KBM-7 (cell line): Measurements from ENCODE around the gene MSH5.

Experiments used
- DNase-seq: peaks from one replicate; pipeline ENCODE4 v3.0.0-alpha.2; 2015
- in situ Hi-C: fragments of 300-500 bp; cut with MboI; formaldehyde crosslinking; loops from 2 replicates; pipeline ENCODE4 v1.14.3; 2020; ENCODE audit warnings: low sequenced_read_pairs, low pct_unique_long_range_greater_than_20kb, mixed read lengths

MSH5 gene

DNA sequence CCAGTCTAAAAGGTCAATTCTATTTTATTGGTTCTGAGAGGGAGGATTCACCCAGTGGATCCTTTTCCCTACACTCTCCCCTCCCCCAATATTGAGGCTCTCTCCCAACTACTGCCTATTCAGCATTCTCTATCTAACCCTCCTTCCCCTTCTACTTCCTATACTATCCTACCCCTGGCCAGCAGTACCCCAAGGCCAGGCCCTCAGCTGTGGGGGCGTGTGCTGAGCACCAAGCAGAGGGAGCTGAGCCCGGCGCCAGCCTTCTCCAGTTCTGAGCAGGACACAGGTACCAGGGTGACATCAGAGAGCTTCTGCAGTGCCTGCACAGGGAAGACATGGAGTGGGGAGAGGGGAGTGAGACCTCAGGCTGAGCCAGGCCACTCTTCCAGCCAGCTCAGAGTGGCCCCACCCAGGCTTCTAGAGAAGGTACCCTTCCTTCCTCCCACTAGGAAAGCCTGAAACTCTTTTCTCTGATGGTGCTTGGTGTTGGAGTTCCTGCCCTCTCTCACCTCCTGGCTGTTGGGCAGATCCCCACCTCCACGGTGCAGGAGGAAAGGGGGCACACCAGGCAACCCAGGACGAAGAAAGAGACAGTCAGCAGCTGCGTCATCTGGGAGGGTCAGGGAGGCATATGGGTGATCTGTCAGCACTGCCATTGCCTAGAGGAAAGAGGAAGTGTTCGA lies 12.6 kb upstream of the MSH5 start:
- in situ Hi-C loops, result no loop called here
- DNase-seq, result peak; percentile 27

- DNase-seq, result peak; percentile 91
- in situ Hi-C loops, result no loop called here
Observed at GRCh38 chr6:31727717-31728671, 11.8 kb upstream of the MSH5 start.

GRCh38 chr6:31728767-31729514 lies 10.9 kb upstream of the MSH5 start, which contains the start of gene DDAH2:
DDAH2 (minus strand) TSS chr6:31729299; CDS start chr6:31729161, 138 bp downstream.
- no peak for DNase-seq
- in situ Hi-C loops, result no loop called here

DNA sequence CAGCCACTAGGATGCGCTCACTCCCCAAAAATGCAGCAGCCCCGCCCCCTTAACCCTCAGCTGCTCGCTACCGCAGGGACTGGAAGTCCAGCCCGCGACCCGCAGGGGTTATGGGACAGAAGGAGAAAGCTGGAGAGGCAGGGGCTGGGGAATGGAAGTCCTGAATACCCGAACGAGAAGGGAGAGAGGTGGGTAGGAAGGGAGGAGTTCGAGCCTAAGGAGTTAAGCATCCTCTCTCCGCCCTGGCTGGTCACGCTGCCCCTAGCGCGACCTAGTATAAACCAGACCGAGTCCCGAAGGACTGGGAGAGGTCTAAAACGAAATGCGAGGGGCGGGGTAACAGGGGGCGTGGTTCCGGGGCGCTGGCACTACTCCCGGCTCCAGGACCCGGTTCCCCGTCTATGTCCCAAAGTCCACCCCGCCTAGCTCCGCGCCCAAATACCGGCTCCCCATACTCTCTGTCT lies 10.3 kb upstream of the MSH5 start:
- in situ Hi-C loops, result no loop called here
- DNase-seq, result peak; percentile 92

DNA sequence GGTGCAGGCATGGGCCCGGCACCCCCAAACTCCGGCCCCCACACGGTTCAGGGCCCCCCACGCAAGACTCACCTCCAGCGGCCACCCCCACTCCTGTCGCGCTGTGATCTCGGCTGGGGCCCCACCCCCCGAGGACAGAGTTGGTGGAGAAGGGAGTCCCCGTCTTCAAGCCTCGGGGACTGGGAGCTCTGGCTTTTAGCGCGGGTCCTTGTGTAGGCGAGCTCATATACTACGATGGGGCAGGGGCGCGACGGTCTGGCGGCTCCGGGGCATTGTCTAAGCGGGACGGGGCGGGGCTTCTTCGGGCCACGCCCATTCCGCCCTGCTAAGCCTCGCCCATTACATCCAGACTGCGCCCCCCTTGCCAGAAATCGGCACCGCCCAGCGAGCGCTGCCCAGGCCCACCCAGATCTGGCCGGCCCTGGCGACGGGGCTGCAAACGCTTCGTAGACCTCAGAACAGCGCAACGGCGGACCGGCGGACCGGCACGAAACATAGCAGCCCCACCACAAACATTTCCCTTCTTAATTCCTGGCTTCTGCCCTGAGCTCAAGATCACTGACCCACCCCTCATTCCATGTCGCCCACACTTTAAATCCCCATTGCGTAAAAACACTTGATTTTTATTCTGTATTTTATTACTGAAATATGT lies 9.7 kb upstream of the MSH5 start:
- in situ Hi-C loops, result no loop called here
- DNase-seq, result peak; percentile 93

DNA sequence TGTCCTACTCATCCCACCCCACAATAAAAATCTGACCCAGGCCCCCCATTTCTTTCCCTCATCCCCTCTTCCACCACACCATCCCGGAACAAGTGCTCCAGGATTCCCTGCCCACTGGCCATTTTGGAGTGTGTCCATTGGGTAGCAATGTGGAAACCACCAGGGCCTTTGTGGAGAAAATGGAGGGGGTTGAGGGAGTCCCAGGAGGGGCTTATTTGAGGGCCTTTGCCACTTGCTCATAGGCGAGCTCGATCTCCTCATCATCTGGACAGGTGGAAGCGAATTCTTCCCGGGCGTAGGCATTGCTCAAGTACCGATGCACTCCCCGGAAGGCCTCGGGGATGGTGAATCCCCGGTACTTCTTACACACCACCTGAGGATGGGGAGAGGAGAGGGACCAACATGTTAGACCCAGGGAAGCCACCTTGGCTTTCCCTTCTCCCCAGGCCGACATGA lies 9.1 kb upstream of the MSH5 start:
- in situ Hi-C loops, result no loop called here
- DNase-seq, result no peak

DNA sequence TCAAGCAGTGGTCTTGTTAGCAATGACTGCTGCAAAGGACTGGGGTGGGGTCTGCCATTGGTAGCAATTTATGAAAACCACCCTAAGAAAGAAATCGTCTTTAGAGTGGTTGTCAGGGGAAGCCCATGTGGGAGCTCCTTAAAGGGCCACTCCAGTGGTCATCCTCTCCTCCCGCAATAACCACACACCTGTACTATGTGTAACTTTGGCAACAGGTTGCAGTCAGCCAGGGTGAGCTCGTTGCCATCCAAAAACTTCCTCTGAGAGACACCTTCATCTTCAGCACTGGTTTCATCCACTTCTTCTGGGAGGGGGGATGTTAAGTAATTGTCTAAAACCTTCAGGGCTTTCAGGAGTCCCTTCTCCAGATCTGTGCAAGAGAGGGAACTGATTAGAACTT lies 7.8 kb upstream of the MSH5 start:
- DNase-seq, result no peak
- in situ Hi-C loops, result no loop called here

DNA sequence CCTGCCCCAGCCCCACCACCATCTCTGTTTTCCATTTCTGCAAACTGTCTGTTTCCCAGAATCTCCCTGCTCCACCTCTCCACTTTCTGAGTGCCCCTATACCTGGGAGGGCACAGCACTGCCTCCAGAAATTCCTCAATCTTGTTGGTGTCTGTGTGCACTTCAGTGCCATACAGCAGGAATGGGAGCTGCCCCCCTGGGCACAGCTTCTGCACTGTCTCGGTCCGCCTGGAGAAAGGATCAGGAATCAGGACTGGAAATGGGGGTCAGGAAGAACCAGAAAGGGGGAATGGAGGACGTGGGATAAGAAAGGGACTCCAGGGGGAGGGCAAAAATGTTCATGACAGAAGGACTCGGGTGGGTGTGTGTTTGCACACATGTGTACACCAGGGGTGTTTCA lies 6.1 kb upstream of the MSH5 start:
- no peak for DNase-seq
- in situ Hi-C loops, result no loop called here

DNA sequence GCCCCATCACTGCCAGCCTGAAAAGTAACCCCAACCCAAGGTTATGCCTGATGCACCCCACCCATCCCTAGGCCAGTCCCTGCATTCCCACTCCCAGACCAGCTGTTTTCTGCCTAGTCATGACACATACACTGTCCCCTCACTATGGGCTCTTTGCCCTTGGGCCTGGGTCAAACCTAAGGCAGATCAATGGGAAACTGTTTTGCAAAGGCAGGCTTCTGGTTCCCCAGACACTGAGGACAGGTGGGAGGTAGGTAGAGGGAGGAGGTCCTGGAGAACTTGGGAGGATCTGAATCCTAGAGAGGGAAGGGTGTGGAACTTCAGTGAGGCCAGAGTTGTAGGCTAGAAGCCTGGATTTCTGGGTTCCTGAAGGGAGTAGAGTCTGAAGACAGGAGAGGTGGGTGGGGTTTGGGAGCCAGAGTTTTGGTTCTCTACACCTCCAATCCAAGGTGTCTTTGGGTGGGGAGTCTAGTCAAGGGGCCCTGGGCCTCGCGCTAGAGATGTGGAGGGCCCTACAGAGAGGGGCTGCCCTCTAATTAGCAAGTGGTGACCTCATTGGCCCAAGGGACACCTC lies 5.5 kb upstream of the MSH5 start:
- in situ Hi-C loops, result no loop called here

GRCh38 chr6:31734821-31735406 lies 4.9 kb upstream of the MSH5 start:
- peak; percentile 85 for DNase-seq
- in situ Hi-C loops, result no loop called here

More for the DNA sequence above, 5.5 kb upstream of the MSH5 start:
- no peak for DNase-seq

GRCh38 chr6:31736021-31736767 lies 3.6 kb upstream of the MSH5 start, which contains the start of gene CLIC1:
CLIC1 (minus strand) TSS chr6:31736530; CDS start chr6:31736300, 230 bp downstream.
- DNase-seq, result peak; percentile 81
- in situ Hi-C loops, result no loop called here

DNA sequence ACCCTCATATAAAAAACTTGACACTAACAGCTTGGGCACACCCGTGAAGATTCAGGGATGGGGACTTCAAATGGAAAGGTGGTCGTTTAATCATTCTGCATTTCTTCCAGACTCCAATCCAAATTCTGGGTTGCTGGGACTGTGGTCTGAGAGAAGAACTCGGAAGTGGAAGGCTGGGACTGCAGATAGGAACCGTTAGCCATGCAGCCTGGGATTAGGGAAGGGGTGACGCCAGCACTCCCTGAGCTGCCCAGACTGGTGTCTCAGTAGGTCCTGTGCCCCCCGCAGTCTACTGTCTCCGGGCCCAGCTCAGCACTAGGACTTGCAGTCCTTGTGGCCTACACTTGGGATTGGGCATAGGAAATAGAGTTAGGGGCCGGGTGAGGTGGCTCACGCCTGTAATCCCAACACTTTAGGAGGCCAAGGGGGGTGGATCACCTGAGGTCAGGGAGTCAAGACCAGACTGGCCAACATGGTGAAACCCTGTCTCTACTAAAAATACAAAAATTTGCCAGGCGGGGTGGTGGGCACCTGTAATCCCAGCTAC lies 3.0 kb upstream of the MSH5 start:
- DNase-seq, result no peak
- in situ Hi-C loops, result no loop called here

DNA sequence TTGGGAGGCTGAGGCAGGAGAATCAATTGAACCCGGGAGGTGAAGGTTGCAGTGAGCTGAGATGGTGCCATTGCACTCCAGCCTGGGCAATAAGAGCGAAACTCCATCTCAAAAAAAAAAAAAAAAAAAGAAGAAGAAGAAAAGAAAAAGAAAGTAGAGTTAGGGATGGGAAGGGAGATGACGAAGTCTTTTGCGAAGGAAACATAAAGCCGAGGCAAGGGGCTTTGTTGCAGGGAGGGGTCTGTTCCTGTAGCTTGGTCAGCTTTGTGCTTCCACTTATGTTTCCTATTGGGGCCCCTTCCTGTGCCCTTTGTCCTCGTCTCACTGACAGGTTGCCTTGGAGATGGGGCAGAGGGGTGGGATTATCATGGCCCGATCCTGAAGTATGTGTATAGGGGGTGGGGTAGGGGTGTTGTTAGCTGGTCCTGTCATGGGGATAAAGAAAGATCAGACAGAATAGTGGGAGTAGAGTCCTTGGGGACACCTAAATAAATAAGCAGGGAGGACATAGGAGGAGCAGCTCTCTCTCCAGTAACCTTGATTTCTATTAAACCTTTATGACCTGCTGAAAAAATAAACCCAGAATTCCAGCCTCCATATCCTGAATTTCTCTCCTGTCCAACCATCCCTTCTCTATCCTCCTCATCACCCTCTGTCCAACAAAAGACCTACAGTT lies 2.4 kb upstream of the MSH5 start:
- in situ Hi-C loops, result no loop called here
- peak; percentile 85 for DNase-seq

- in situ Hi-C loops, result no loop called here
- DNase-seq, result peak; percentile 98
Observed at GRCh38 chr6:31737991-31738979, 1.5 kb upstream of the MSH5 start.

DNA sequence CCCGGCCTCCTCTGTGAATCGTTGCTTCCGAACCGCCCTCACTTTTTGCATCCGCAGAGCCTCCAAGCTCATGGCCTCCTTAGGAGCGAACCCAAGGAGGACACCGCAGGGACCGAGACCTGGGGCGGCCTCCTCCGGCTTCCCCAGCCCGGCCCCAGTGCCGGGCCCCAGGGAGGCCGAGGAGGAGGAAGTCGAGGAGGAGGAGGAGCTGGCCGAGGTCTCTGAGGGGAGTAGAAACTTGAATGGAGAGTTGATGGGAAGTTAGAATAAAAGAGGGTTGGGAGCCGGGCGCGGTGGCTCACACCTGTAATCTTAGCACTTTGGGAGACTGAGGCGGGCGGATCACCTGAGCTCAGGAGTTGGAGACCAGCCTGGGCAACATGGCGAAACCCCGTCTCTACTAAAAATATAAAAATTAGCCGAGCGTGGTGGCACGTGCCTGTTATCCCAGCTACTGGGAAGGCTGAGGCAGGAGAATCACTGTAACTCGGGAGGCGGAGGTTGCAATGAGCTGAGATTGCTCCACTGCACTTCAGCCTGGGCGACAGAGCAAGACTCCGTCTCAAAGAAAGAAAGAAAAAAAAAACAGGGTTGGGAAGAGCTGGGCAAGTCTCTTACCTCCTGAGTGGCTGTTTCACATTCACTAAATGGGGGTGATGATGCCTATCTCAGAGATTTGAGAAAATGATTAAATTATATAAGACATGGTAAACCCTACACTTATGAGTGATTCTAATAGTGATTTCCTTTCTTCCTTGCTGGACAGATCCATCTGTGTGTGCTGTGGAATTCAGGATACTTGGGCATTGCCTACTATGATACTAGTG lies 805 bp downstream of the MSH5 start:
- DNase-seq, result peak; percentile 73
- in situ Hi-C loops, result no loop called here
